WI38 (cell line): ENCODE data around the gene PHF3.
"Not testable (repeated sequence)": the region's sequence is repeated elsewhere in the genome, so short reads cannot be mapped to it uniquely, and the experiment has no call there.

Experiments used
- H3K4me3 ChIP-seq: 2 replicates; pipeline ENCODE4 v1.5.1; 2011; ENCODE audit warnings: low read depth, mild to moderate bottlenecking, control low read depth, low read length
- TF ChIP-seq, protein P1 (sequence below): IDR thresholded peaks from 2 replicates; pipeline ENCODE4 v1.5.1; 2012; ENCODE audit warnings: low read depth, mild to moderate bottlenecking, control low read depth, low read length

PHF3 gene

DNA sequence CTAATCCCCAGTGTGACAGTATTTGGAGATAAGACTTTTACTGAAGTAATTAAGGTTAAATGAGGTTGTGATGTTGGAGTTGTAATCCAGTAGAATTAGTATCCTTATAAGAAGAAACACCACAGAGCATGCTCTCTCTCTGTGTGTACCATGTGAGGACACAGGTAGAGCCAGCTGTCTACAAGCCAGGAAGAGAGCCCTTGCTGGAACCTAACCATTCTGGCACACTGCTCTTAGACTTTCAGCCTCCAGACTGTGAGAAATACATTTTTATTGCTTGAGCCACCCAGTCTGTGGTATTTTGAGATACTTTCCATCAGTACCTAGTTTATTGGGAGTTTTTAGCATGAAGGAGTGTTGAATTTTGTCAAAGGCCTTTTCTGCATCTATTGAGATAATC lies 110.2 kb downstream of the PHF3 start:
- TF ChIP-seq, protein P1, sequence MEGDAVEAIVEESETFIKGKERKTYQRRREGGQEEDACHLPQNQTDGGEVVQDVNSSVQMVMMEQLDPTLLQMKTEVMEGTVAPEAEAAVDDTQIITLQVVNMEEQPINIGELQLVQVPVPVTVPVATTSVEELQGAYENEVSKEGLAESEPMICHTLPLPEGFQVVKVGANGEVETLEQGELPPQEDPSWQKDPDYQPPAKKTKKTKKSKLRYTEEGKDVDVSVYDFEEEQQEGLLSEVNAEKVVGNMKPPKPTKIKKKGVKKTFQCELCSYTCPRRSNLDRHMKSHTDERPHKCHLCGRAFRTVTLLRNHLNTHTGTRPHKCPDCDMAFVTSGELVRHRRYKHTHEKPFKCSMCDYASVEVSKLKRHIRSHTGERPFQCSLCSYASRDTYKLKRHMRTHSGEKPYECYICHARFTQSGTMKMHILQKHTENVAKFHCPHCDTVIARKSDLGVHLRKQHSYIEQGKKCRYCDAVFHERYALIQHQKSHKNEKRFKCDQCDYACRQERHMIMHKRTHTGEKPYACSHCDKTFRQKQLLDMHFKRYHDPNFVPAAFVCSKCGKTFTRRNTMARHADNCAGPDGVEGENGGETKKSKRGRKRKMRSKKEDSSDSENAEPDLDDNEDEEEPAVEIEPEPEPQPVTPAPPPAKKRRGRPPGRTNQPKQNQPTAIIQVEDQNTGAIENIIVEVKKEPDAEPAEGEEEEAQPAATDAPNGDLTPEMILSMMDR, result no peak
- H3K4me3 ChIP-seq, result no peak overlapping the region

- TF ChIP-seq, protein P1, result no peak
- H3K4me3 ChIP-seq, result no peak overlapping the region
Observed at GRCh38 chr6:63750400-63750799, 114.8 kb downstream of the PHF3 start.

DNA sequence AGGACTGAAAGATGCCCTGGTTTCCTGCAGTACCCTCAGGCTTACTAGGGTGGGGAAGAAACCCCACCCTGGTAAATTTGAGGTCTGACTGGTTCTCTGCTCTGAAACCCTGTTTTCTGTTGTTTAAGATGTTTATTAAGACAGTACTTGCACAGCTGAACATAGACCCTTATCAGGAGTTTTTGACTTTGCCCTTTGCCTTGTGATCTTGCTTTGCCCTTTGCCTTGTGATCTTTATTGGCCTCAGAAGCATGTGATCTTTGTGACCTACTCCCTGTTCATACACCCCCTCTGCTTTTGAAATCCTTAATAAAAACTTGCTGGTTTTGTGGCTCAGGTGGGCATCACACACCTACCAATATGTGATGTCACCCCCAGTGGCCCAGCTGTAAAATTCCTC lies 121.7 kb downstream of the PHF3 start:
- not testable (repeated sequence) for H3K4me3 ChIP-seq

DNA sequence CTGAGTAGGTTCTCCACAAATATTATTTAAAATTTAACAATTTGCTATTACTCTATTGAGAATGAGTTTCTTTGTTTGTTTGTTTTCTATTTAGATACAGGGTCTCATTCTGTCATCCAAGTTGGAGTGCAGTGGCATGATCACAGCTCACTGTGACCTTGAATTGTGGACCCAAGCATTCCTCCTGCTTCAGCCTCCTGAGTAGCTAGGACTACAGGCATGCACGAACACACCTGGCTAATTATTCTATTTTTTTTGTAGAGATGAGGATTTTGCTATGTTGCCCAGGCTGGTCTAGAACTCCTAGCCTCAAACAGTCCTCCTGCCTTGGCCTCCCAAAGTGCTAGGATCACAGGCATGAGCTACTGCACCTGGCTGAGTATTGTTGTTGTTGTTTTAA lies 122.2 kb downstream of the PHF3 start:
- TF ChIP-seq, protein P1, result no peak
- no peak overlapping the region for H3K4me3 ChIP-seq

DNA sequence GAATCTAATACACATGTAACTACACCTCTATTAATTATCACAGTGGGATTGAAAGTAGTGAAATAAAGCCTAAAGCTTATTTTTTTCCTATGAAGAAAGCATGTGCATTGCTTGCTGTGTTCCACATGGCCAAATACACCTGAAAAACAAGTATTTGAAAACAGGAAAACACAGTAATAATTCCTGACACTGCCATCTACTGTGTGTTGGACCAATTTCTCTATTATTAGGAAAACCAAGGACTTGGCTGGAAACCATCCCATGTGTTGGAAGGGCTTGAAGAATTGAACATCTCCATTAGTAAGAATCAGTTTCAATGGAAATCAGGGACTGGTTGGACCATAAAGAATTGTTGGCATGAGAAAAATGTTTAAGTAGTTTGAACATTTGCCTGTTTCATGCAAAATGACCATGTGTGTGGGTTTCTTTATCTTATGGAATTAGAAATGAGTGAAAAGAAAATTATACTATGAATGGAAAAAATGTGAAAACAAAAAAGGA lies 124.1 kb downstream of the PHF3 start:
- TF ChIP-seq, protein P1, result no peak
- H3K4me3 ChIP-seq, result no peak overlapping the region

- TF ChIP-seq, protein P1, result no peak
- no peak overlapping the region for H3K4me3 ChIP-seq
Observed at GRCh38 chr6:63760199-63760598, 124.6 kb downstream of the PHF3 start.

- TF ChIP-seq, protein P1, result no peak
- no peak overlapping the region for H3K4me3 ChIP-seq
Observed at GRCh38 chr6:63764318-63764916, 128.8 kb downstream of the PHF3 start.
